GM12878 (cell line): Measurements from ENCODE around the gene GPR153. TPM values are rescaled to one million over a fixed set of nuclear protein-coding genes. Genes with fewer than 3 reads are reported as not detected.

Experiments
- BACH1 ChIP-seq: fragments of 450-650 bp; IDR thresholded peaks from 2 replicates; pipeline ENCODE4 v1.6.1; 2017; ENCODE audit warnings: mild to moderate bottlenecking, borderline replicate concordance
- BCL11A ChIP-seq: IDR thresholded peaks from 2 replicates; pipeline ENCODE4 v1.6.1; 2011; ENCODE audit warnings: low read depth, low read length
- CBX5 ChIP-seq: sonication (generic); IDR thresholded peaks from 2 replicates; pipeline ENCODE4 v1.6.1; 2016; ENCODE audit warnings: low read depth, moderate library complexity, mild to moderate bottlenecking, inconsistent platforms
- CREB1 ChIP-seq: IDR thresholded peaks from 2 replicates; pipeline ENCODE4 v1.6.1; 2012; ENCODE audit warnings: low read depth, mild to moderate bottlenecking, inconsistent platforms
- CREM ChIP-seq: IDR thresholded peaks from 2 replicates; pipeline ENCODE4 v1.6.1; 2014; ENCODE audit warnings: antibody characterized with exemption, low read depth
- DPF2 ChIP-seq: fragments of 450-650 bp; IDR thresholded peaks from 2 replicates; pipeline ENCODE4 v1.6.1; 2017; ENCODE audit warnings: mild to moderate bottlenecking
- EP300 ChIP-seq, 2 experiments: fragments of 150-350 bp in 1 of 2; IDR thresholded peaks; 2 replicates each; pipeline ENCODE4 v1.6.1; 2011 to 2012; ENCODE audit warnings: low read depth in 2 of 2, low read length in 2 of 2, borderline replicate concordance in 1 of 2, improper control_type of control experiment in 1 of 2, inconsistent platforms in 1 of 2; ENCODE audit not compliant: control insufficient read depth in 1 of 2
- HDAC2 ChIP-seq: fragments of 200-600 bp; sonication (generic); IDR thresholded peaks from 2 replicates; pipeline ENCODE4 v1.6.1; 2017
- IKZF1 ChIP-seq: fragments of 450-650 bp; conservative IDR thresholded peaks from 2 replicates; pipeline ENCODE4 v1.6.1; 2017; ENCODE audit warnings: antibody characterized with exemption, mild to moderate bottlenecking
- KAT2A ChIP-seq: conservative IDR thresholded peaks from 2 replicates; pipeline ENCODE4 v1.6.1; 2011; ENCODE audit warnings: low read depth, low read length; ENCODE audit not compliant: control insufficient read depth
- MXI1 ChIP-seq: fragments of 150-350 bp; IDR thresholded peaks from 2 replicates; pipeline ENCODE4 v1.6.1; 2011; ENCODE audit warnings: low read depth, mild to moderate bottlenecking, inconsistent platforms, low read length, improper control_type of control experiment
- NBN ChIP-seq: fragments of 450-650 bp; IDR thresholded peaks from 2 replicates; pipeline ENCODE4 v1.6.1; 2016
- NR2C2 ChIP-seq: IDR thresholded peaks from 2 replicates; pipeline ENCODE4 v1.6.1; 2011; ENCODE audit warnings: borderline replicate concordance, low read depth; ENCODE audit not compliant: control insufficient read depth, insufficient read length
- NR2F1 ChIP-seq: fragments of 450-650 bp; conservative IDR thresholded peaks from 2 replicates; pipeline ENCODE4 v1.6.1; 2017; ENCODE audit warnings: mild to moderate bottlenecking
- PAX5 ChIP-seq: IDR thresholded peaks from 2 replicates; pipeline ENCODE4 v1.6.1; 2011; ENCODE audit warnings: low read depth, low read length, borderline replicate concordance
- PML ChIP-seq: IDR thresholded peaks from 2 replicates; pipeline ENCODE4 v1.6.1; 2012; ENCODE audit warnings: low read length, inconsistent platforms
- POU2F2 ChIP-seq: IDR thresholded peaks from 3 replicates; pipeline ENCODE4 v1.6.1; 2011; ENCODE audit warnings: low read depth, mild to moderate bottlenecking, low read length, borderline replicate concordance
- RB1 ChIP-seq: fragments of 450-650 bp; formaldehyde crosslinking; IDR thresholded peaks from 2 replicates; pipeline ENCODE4 v1.6.1; 2017; ENCODE audit warnings: mild to moderate bottlenecking, borderline replicate concordance
- SPI1 ChIP-seq: IDR thresholded peaks from 2 replicates; pipeline ENCODE4 v1.6.1; 2011; ENCODE audit warnings: low read depth, mild to moderate bottlenecking, low read length, moderate library complexity, borderline replicate concordance; ENCODE audit not compliant: insufficient read depth
- SREBF2 ChIP-seq: IDR thresholded peaks from 2 replicates; pipeline ENCODE4 v1.6.1; 2012; ENCODE audit warnings: mild to moderate bottlenecking, low read length
- TCF3 ChIP-seq: IDR thresholded peaks from 2 replicates; pipeline ENCODE4 v1.6.1; 2012; ENCODE audit warnings: low read depth, mild to moderate bottlenecking, low read length, borderline replicate concordance; ENCODE audit not compliant: insufficient read depth
- YY1 ChIP-seq: IDR thresholded peaks from 2 replicates; pipeline ENCODE4 v1.6.1; 2011; ENCODE audit warnings: low read depth, mild to moderate bottlenecking, low read length
- ZNF384 ChIP-seq: IDR thresholded peaks from 2 replicates; pipeline ENCODE4 v1.6.1; 2012; ENCODE audit warnings: low read depth, mild to moderate bottlenecking, low read length, improper control_type of control experiment, borderline replicate concordance
- polyA plus RNA-seq, 11 experiments: library from polyadenylated mRNA; depleted of rRNA in 4 of 11; unstranded in 6 of 11; stranded (reverse) in 5 of 11; fragments of >200 nt; fragmentation: Nextera tagmentation in 4 of 11; fragmentation: Illumina TruSeq in 1 of 11; extraction: Ambion mirVana in 4 of 11; extraction: Trizol in 1 of 11; gene quantifications; 1 replicate in 1 of 11; 2 replicates in 10 of 11; pipeline versions ENCODE4 v1.2.1 to v1.2.3, GENCODE V29; 2011 to 2016; ENCODE audit warnings: inconsistent platforms in 2 of 11, missing spikeins in 2 of 11, low read depth in 1 of 11
- total RNA-seq, 4 experiments: library from RNA; depleted of rRNA in 3 of 4; stranded (reverse); fragments of >200 nt in 3 of 4; fragmentation: Illumina TruSeq in 1 of 4; extraction: Trizol in 1 of 4; gene quantifications; 2 replicates each; pipeline versions ENCODE4 v1.2.1 to v1.2.3, GENCODE V29; 2013 to 2021
- TF ChIP-seq, protein P1 (sequence below): IDR thresholded peaks from 2 replicates; pipeline ENCODE4 v1.6.1; 2012; ENCODE audit warnings: low read depth, low read length, improper control_type of control experiment
- TF ChIP-seq, protein P2 (sequence below): fragments of 450-650 bp; IDR thresholded peaks from 2 replicates; pipeline ENCODE4 v1.6.1; 2017; ENCODE audit warnings: low read depth, mild to moderate bottlenecking, moderate library complexity
- TF ChIP-seq, protein P3 (sequence below): IDR thresholded peaks from 2 replicates; pipeline ENCODE4 v1.6.1; 2012; ENCODE audit warnings: low read depth, low read length, improper control_type of control experiment
- TF ChIP-seq, protein P4 (sequence below): IDR thresholded peaks from 2 replicates; pipeline ENCODE4 v1.6.1; 2011; ENCODE audit warnings: low read depth, low read length, improper control_type of control experiment, borderline replicate concordance

GPR153 gene
- total and polyA plus RNA-seq, 10 of the 15 experiments (the other 5 are each of a cell fraction or from before 2014, with no cell fraction given), result 0.04 to 2.2 (median 0.54) TPM

DNA sequence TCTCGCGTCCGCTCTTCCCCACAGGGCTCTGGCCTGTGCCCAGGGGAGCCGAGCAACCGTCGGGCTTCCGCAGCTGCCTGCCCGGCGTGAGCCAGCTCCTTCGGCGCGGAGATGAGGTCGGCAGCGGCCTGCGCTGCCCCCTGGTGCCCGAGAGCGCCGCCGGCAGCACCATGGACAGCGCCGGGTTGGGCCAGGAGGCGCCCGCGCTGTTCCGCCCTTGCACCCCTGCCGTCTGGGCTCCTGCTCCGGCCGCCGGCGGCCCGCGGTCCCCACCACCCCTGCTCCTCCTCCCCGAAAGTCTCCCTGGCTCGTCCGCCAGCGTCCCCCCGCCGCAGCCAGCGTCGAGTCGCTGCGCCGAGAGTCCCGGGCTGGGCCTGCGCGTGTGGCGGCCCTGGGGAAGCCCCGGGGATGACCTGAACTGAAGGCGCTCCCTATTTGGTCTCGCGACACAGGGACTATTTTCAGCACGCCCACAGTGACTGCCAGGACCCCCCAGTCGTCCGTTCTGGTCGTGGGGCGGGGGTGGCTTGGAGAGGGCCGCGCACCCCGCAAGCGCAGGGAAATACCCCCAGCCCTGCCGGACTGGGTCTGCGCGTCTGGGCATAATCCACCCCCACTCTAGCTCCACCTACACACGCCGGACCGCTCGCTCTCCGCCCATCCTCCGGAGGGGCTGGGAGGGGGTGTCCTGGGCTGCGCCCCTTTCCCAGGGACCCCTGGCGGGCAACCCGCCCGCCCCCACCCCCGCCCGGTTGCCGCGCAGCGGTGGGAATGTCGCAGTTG, 15.6 kb downstream of the GPR153 start (continued):
- TF ChIP-seq BACH1 (0 out of 2 replicates have a peak, but pooled peaks have one; percentile 26), CREM (no peak), CBX5 (0 out of 2 replicates have a peak, but pooled peaks have one; percentile 45), RB1 (peak; percentile 78; the same call in 1 of the 2 replicates), BCL11A (no peak), NR2F1 (no peak; the same call in 1 of the 2 replicates), EP300 (IDR thresholded peaks at IDR 0.05; ENCODE audit: borderline replicate concordance in 1 of 2, control insufficient read depth in 1 of 2, low read depth in 2 of 2, low read length in 2 of 2) (no peak), CREB1 (0 out of 2 replicates have a peak, but pooled peaks have one; percentile 15), PML (no peak), ZNF384 (no peak), NBN (no peak), POU2F2 (peak; percentile 35; the same call in 1 of the 3 replicates), TCF3 (0 out of 2 replicates have a peak, but pooled peaks have one; percentile 13), NR2C2 (no peak), IKZF1 (peak; percentile 75), YY1 (peak; percentile 75), SREBF2 (no peak), PAX5 (peak; percentile 58; the same call in 1 of the 2 replicates), KAT2A (no peak), SPI1 (0 out of 2 replicates have a peak, but pooled peaks have one; percentile 14), DPF2 (0 out of 2 replicates have a peak, but pooled peaks have one; percentile 49), HDAC2 (no peak), MXI1 (peak; percentile 87)
- TF ChIP-seq, protein P1, sequence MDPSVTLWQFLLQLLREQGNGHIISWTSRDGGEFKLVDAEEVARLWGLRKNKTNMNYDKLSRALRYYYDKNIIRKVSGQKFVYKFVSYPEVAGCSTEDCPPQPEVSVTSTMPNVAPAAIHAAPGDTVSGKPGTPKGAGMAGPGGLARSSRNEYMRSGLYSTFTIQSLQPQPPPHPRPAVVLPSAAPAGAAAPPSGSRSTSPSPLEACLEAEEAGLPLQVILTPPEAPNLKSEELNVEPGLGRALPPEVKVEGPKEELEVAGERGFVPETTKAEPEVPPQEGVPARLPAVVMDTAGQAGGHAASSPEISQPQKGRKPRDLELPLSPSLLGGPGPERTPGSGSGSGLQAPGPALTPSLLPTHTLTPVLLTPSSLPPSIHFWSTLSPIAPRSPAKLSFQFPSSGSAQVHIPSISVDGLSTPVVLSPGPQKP, result 0 out of 2 replicates have a peak, but pooled peaks have one; percentile 20
- TF ChIP-seq, protein P2, sequence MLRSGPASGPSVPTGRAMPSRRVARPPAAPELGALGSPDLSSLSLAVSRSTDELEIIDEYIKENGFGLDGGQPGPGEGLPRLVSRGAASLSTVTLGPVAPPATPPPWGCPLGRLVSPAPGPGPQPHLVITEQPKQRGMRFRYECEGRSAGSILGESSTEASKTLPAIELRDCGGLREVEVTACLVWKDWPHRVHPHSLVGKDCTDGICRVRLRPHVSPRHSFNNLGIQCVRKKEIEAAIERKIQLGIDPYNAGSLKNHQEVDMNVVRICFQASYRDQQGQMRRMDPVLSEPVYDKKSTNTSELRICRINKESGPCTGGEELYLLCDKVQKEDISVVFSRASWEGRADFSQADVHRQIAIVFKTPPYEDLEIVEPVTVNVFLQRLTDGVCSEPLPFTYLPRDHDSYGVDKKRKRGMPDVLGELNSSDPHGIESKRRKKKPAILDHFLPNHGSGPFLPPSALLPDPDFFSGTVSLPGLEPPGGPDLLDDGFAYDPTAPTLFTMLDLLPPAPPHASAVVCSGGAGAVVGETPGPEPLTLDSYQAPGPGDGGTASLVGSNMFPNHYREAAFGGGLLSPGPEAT, result no peak
- TF ChIP-seq, protein P3, sequence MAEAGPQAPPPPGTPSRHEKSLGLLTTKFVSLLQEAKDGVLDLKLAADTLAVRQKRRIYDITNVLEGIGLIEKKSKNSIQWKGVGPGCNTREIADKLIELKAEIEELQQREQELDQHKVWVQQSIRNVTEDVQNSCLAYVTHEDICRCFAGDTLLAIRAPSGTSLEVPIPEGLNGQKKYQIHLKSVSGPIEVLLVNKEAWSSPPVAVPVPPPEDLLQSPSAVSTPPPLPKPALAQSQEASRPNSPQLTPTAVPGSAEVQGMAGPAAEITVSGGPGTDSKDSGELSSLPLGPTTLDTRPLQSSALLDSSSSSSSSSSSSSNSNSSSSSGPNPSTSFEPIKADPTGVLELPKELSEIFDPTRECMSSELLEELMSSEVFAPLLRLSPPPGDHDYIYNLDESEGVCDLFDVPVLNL, result no peak
- TF ChIP-seq, protein P4, sequence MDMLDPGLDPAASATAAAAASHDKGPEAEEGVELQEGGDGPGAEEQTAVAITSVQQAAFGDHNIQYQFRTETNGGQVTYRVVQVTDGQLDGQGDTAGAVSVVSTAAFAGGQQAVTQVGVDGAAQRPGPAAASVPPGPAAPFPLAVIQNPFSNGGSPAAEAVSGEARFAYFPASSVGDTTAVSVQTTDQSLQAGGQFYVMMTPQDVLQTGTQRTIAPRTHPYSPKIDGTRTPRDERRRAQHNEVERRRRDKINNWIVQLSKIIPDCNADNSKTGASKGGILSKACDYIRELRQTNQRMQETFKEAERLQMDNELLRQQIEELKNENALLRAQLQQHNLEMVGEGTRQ, result no peak
